Stimulated activated naive CD8-positive, alpha-beta T cell treated with anti-CD3 and anti-CD28 coated beads, Interleukin-15, Interleukin-2, amounts not matched to agents 100 ng/mL and 50 ng/mL, for 24 hours (primary cell): ENCODE data around the gene MYH7.
"Not testable (repeated sequence)": the region's sequence is repeated elsewhere in the genome, so short reads cannot be mapped to it uniquely, and the experiment has no call there.

Experiments
- H3K27ac Mint-ChIP-seq: one replicate; pipeline ENCODE4 v1.8.0; 2021; ENCODE audit warnings: mild to moderate bottlenecking, mixed read lengths
- H3K27me3 Mint-ChIP-seq: one replicate; pipeline ENCODE4 v1.8.0; 2021; ENCODE audit warnings: mixed read lengths
- H3K36me3 Mint-ChIP-seq: one replicate; pipeline ENCODE4 v1.8.0; 2021; ENCODE audit warnings: low read depth, mixed read lengths
- H3K4me1 Mint-ChIP-seq: one replicate; pipeline ENCODE4 v1.8.0; 2021; ENCODE audit warnings: low read depth, mixed read lengths
- H3K4me3 Mint-ChIP-seq: one replicate; pipeline ENCODE4 v1.8.0; 2021; ENCODE audit warnings: mild to moderate bottlenecking, mixed read lengths
- H3K9me3 Mint-ChIP-seq: one replicate; pipeline ENCODE4 v1.8.0; 2021; ENCODE audit warnings: mixed read lengths

The MYH7 gene

GRCh38 chr14:23457587-23458445, 22.4 kb upstream of the MYH7 start:
- Mint-ChIP-seq H3K4me1 (no peaks in the 10 kb centered on the region), H3K9me3 (no peaks in the 10 kb centered on the region), H3K27me3 (peaks cover 43% of the 10 kb centered on the region), H3K36me3 (no peaks in the 10 kb centered on the region), H3K4me3 (no peak overlapping the region), H3K27ac (no peak overlapping the region)

DNA sequence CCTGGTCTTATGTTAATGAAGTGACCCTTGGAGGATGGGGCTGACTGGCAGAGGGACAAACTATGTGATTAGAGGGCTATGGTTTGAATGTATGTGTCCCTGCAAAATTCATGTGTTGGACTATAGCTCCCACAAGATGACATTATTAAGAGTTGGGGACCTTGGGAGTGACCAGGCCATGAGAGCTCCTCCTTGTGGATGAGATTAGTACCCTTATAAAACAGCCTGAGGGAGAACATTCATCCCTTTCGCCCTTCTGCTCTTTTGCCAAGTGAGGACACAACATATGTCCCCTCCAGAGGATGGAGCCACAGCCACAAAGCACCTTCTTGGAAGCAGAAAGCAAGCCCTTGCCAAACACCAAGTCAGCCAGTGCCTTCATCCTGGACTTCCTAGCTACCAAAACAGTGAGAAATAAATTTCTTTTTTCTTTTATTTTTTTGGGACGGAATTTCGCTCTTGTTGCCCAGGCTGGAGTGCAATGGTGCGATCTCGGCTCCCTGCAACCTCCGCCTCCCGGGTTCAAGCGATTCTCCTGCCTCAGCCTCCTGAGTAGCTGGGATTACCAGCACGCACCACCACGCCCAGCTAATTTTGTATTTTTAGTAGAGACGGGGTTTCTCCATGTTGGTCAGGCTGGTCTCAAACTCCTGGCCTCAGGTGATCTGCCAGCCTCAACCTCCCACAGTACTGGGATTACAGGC, 21.6 kb upstream of the MYH7 start:
- H3K4me1 Mint-ChIP-seq, H3K4me3 Mint-ChIP-seq, H3K9me3 Mint-ChIP-seq, H3K36me3 Mint-ChIP-seq, H3K27ac Mint-ChIP-seq: not testable (repeated sequence)
- peaks cover 42% of the 10 kb centered on the region for H3K27me3 Mint-ChIP-seq

GRCh38 chr14:23454445-23454856, 19.0 kb upstream of the MYH7 start:
- Mint-ChIP-seq H3K27me3 (peaks cover 40% of the 10 kb centered on the region), H3K4me3 (no peak overlapping the region), H3K27ac (no peak overlapping the region)

GRCh38 chr14:23452237-23452636, 16.8 kb upstream of the MYH7 start:
- Mint-ChIP-seq H3K27ac (no peak overlapping the region), H3K27me3 (peaks cover 37% of the 10 kb centered on the region), H3K9me3 (no peaks in the 10 kb centered on the region), H3K4me1 (no peaks in the 10 kb centered on the region), H3K36me3 (no peaks in the 10 kb centered on the region), H3K4me3 (no peak overlapping the region)

More at GRCh38 chr14:23454445-23454856, 19.0 kb upstream of the MYH7 start:
- no peaks in the 10 kb centered on the region for H3K36me3 Mint-ChIP-seq
- no peaks in the 10 kb centered on the region for H3K4me1 Mint-ChIP-seq
- H3K9me3 Mint-ChIP-seq, result no peaks in the 10 kb centered on the region

DNA sequence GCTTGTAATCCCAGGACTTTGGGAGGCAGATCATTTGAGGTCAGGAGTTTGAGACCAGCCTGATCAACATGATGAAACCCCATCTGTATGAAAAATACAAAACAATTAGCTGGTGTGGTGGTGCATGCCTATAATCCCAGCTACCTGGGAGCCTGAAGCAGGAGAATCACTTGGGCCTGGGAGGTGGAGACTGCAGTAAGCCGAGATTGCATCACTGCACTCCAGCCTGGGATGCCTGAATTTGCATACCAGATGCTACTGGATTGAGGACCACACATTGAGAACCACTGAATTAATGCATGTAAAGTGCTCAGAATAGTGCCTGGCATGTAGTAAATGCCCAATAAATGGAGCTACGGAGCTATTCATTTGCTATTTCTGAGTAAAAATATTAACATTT, 14.9 kb upstream of the MYH7 start:
- no peak overlapping the region for H3K27ac Mint-ChIP-seq
- H3K4me1 Mint-ChIP-seq, result no peaks in the 10 kb centered on the region
- no peaks in the 10 kb centered on the region for H3K36me3 Mint-ChIP-seq
- H3K27me3 Mint-ChIP-seq, result peaks cover 33% of the 10 kb centered on the region
- H3K4me3 Mint-ChIP-seq, result no peak overlapping the region
- no peaks in the 10 kb centered on the region for H3K9me3 Mint-ChIP-seq

- H3K27me3 Mint-ChIP-seq, result peaks cover 26% of the 10 kb centered on the region
- no peaks in the 10 kb centered on the region for H3K9me3 Mint-ChIP-seq
- no peak overlapping the region for H3K4me3 Mint-ChIP-seq
- no peaks in the 10 kb centered on the region for H3K4me1 Mint-ChIP-seq
- H3K36me3 Mint-ChIP-seq, result no peaks in the 10 kb centered on the region
- H3K27ac Mint-ChIP-seq, result no peak overlapping the region
These were observed 13.9 kb upstream of the MYH7 start for GRCh38 chr14:23449314-23449713.

DNA sequence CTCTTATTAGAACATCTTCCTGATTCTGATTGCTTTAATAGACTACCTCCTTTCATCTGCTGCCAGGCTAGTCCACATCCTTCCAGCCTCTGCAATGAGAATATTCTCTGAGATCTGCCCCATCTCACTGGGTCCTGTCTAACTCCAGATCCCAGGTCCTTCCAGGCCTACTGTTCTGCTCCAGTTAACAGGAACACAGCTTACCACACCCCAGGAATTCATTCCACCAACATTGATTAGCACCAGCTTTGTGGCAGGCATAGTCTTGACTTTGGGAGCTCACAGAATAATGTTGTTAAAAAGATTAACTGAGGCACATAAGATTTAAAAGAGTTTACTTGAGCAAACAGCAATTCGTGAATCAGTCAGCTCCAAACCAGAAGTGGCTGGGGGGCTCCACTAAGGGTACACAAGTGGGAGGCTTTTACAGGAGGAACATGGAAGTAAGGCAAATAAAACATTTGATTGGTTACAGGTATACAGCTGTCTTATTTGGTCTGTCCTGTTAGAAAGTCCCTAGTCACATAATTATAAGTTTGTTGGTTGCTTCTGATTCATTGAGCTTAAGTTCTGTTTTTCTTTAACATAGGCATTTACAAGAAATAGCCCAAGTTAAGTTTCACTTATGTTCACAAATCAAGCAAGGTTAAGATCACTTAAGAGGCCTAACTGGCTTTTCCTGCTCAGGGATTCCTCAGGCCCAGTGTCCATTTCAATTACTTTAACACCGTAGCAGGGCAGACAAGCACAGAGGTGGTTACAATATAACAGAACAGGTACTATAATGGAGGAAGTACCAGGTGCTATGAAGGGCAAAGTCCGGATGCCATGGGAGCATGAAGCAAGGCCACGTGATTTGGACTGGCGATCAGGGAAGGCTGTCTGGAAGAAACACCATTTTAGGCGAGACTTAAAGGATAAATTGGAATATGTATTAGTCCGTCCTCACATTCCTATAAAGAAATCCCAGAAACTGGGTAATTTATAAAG, 12.2 kb upstream of the MYH7 start:
- peaks cover 18% of the 10 kb centered on the region for H3K27me3 Mint-ChIP-seq
- H3K9me3 Mint-ChIP-seq, result no peaks in the 10 kb centered on the region
- H3K36me3 Mint-ChIP-seq, result no peaks in the 10 kb centered on the region
- H3K27ac Mint-ChIP-seq, result peak overlapping the region; percentile 86
- no peaks in the 10 kb centered on the region for H3K4me1 Mint-ChIP-seq
- H3K4me3 Mint-ChIP-seq, result peak overlapping the region; percentile 12

GRCh38 chr14:23446291-23446851, 10.9 kb upstream of the MYH7 start:
- H3K9me3 Mint-ChIP-seq, result no peaks in the 10 kb centered on the region
- H3K27me3 Mint-ChIP-seq, result peaks cover 17% of the 10 kb centered on the region
- no peak overlapping the region for H3K4me3 Mint-ChIP-seq
- H3K27ac Mint-ChIP-seq, result no peak overlapping the region
- no peaks in the 10 kb centered on the region for H3K36me3 Mint-ChIP-seq
- H3K4me1 Mint-ChIP-seq, result no peaks in the 10 kb centered on the region

- H3K4me3 Mint-ChIP-seq, result no peak overlapping the region
- H3K27ac Mint-ChIP-seq, result no peak overlapping the region
- H3K9me3 Mint-ChIP-seq, result no peaks in the 10 kb centered on the region
- H3K36me3 Mint-ChIP-seq, result no peaks in the 10 kb centered on the region
- H3K27me3 Mint-ChIP-seq, result peaks cover 16% of the 10 kb centered on the region
- H3K4me1 Mint-ChIP-seq, result no peaks in the 10 kb centered on the region
These were observed 10.3 kb upstream of the MYH7 start for GRCh38 chr14:23445773-23446172.

DNA sequence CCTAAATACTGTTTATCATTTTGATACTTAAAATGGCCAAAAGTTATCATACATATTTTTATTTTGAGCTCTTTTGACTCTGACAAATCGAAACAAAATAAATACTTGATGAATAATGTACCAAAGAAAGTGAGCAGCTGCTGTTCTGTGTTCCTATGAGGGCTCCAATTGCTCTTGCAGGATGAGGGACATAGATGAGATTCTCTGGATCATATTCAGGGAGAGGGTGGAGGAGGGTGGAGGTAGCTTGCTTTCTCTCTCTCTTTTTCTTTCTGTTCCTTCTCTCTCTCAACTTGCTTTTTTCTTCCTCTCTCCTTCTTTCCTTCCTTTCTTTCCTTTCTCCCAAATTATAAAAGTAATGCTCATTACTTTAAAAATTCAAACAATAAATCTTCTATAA, 8.9 kb upstream of the MYH7 start:
- no peaks in the 10 kb centered on the region for H3K4me1 Mint-ChIP-seq
- peaks cover 8% of the 10 kb centered on the region for H3K27me3 Mint-ChIP-seq
- no peak overlapping the region for H3K27ac Mint-ChIP-seq
- H3K36me3 Mint-ChIP-seq, result no peaks in the 10 kb centered on the region
- no peak overlapping the region for H3K4me3 Mint-ChIP-seq
- no peaks in the 10 kb centered on the region for H3K9me3 Mint-ChIP-seq

DNA sequence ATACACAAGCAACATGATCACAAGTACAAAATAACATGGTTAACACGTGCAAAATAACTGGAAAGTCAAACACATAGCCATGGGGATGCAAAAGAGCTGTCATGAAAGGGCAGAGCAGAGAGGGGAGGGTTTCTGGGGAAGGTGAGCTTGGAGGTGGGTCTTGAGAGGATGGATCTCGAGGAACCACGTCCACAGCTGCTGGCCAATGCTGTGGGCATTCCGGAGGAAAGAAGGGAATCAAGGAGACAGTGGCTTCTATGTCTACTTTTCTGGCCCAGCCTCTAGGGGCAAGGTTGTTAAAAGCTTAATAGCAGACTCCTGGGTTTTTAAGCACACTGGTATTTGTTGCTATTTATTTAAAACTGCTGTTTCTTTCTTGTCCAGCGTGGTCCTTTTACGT, 8.4 kb upstream of the MYH7 start:
- Mint-ChIP-seq H3K27ac (no peak overlapping the region), H3K9me3 (no peaks in the 10 kb centered on the region), H3K36me3 (no peaks in the 10 kb centered on the region), H3K27me3 (peaks cover 8% of the 10 kb centered on the region), H3K4me1 (no peaks in the 10 kb centered on the region), H3K4me3 (no peak overlapping the region)

- no peaks in the 10 kb centered on the region for H3K4me1 Mint-ChIP-seq
- no peak overlapping the region for H3K27ac Mint-ChIP-seq
- H3K36me3 Mint-ChIP-seq, result no peaks in the 10 kb centered on the region
- H3K27me3 Mint-ChIP-seq, result peaks cover 8% of the 10 kb centered on the region
- no peak overlapping the region for H3K4me3 Mint-ChIP-seq
- no peaks in the 10 kb centered on the region for H3K9me3 Mint-ChIP-seq
These were observed 8.0 kb upstream of the MYH7 start for GRCh38 chr14:23443411-23443812.

DNA sequence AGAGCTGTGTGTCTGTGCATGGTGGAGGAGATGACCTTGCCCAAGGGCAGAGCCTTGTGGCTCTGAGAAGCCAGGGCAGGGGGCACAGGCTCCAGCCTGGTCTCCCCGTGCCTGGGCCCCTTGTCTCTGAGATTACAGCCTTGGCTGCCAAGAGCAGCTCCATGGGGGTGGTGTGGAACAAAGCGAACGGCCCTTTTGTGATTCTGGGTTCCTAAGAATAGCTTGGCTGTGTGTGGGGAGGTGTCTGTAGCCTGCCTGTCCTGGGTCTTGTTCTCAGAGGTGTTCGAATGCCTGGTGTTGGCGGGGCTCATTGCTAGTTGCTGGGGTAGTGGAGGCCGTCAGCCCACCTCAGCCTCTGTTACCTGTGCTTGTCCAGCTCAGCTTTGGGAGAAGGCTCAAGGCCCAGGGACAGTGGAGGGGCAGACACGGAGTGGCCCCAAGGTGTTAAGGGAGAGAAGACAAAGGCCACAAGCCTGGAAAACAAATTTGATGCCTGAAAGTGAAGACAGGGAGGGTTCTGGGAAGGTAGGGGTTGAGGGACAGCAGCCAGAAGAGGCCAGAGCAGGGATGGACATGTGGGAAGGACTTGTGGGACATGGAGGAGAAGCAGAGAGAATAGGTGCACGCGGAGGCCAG, 7.4 kb upstream of the MYH7 start:
- no peaks in the 10 kb centered on the region for H3K36me3 Mint-ChIP-seq
- no peaks in the 10 kb centered on the region for H3K4me1 Mint-ChIP-seq
- no peak overlapping the region for H3K4me3 Mint-ChIP-seq
- H3K27me3 Mint-ChIP-seq, result peaks cover 6% of the 10 kb centered on the region
- no peaks in the 10 kb centered on the region for H3K9me3 Mint-ChIP-seq
- H3K27ac Mint-ChIP-seq, result no peak overlapping the region

GRCh38 chr14:23441076-23441475, 5.6 kb upstream of the MYH7 start:
- Mint-ChIP-seq H3K4me1 (no peaks in the 10 kb centered on the region), H3K36me3 (no peaks in the 10 kb centered on the region), H3K4me3 (no peak overlapping the region)

More at GRCh38 chr14:23441076-23441475, 5.6 kb upstream of the MYH7 start:
- peaks cover 5% of the 10 kb centered on the region for H3K27me3 Mint-ChIP-seq
- no peaks in the 10 kb centered on the region for H3K9me3 Mint-ChIP-seq
- H3K27ac Mint-ChIP-seq, result no peak overlapping the region
